Colonic mucosa (tissue), 4 donors: Measurements from ENCODE around the gene ZCCHC7. TPM values are rescaled to one million over a fixed set of nuclear protein-coding genes. Genes with fewer than 3 reads are reported as not detected.

ENCODE experiments used
- DNase-seq: peaks from one replicate; pipeline ENCODE4 v3.0.0-alpha.2; 2020
- H3K27ac ChIP-seq: fragments of 200-600 bp; one replicate; pipeline ENCODE4 v1.8.0; 2021
- H3K27me3 ChIP-seq: fragments of 200-600 bp; one replicate; pipeline ENCODE4 v1.8.0; 2021
- H3K36me3 ChIP-seq: fragments of 200-600 bp; one replicate; pipeline ENCODE4 v1.8.0; 2021
- H3K4me1 ChIP-seq: fragments of 200-600 bp; one replicate; pipeline ENCODE4 v1.8.0; 2021; ENCODE audit warnings: mild to moderate bottlenecking
- H3K4me3 ChIP-seq: fragments of 200-600 bp; one replicate; pipeline ENCODE4 v1.8.0; 2021
- H3K9ac ChIP-seq, 2 donors: one replicate each; pipeline ENCODE4 v1.7.0; 2013; ENCODE audit warnings: control low read depth in 2 of 2, low read depth in 2 of 2, low read length in 2 of 2
- H3K9me3 ChIP-seq: fragments of 200-600 bp; one replicate; pipeline ENCODE4 v1.8.0; 2021
- intact Hi-C: fragments of 100-400 bp; cut with DNase I; formaldehyde crosslinking; loops from one replicate; pipeline ENCODE4 v1.14.1; 2022
- total RNA-seq, 2 donors: library from RNA; stranded (reverse); fragmentation: NEBNext Ultra II Directional in 1 of 2; extraction: Animal tissue kit (Norgen Biotek cat#: 25700) in 1 of 2; gene quantifications; one replicate each; pipeline ENCODE4 v1.2.1, GENCODE V29; 2021
- TF ChIP-seq, protein P1 (sequence below): fragments of 200-600 bp; IDR thresholded peaks from one replicate; pipeline ENCODE4 v1.8.0; 2022; ENCODE audit warnings: antibody characterized with exemption, mild to moderate bottlenecking
- donor health status: healthy.
- donor health status: DM: no; HTN: no; CAD: no.
- donor health status: DM: no; HTN: no; CAD: no.

ZCCHC7 gene
- total RNA-seq, 2 donors from 2014 or later: 14.6 to 15.9 TPM

DNA sequence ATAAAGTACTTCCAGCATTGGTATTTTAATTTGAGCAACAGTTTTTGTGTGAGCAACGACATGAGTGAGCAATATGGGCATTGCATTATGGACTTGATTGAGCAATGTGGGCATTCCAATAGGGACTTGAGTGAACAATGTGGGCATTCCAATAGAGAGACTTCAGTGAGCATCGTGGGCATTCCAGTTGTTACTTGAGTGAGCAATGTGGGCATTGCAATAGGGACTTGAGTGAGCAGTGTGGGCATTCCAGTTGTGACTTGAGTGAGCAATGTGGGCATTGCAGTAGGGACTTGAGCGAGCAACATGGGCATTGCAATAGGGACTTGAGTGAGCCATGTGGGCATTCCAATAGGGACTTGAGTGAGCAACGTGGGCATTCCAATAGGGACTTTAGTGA lies 52.2 kb downstream of the ZCCHC7 start:
- Histone ChIP-seq H3K27me3 (no peaks in the 10 kb centered on the region), H3K4me1 (no peaks in the 10 kb centered on the region), H3K36me3 (no peaks in the 10 kb centered on the region), H3K4me3 (no peak overlapping the region), H3K27ac (no peak overlapping the region), H3K9me3 (no peaks in the 10 kb centered on the region), H3K9ac (no peak overlapping the region)
- DNase-seq: no peak
- intact Hi-C loops: no loop called here
- TF ChIP-seq, protein P1, sequence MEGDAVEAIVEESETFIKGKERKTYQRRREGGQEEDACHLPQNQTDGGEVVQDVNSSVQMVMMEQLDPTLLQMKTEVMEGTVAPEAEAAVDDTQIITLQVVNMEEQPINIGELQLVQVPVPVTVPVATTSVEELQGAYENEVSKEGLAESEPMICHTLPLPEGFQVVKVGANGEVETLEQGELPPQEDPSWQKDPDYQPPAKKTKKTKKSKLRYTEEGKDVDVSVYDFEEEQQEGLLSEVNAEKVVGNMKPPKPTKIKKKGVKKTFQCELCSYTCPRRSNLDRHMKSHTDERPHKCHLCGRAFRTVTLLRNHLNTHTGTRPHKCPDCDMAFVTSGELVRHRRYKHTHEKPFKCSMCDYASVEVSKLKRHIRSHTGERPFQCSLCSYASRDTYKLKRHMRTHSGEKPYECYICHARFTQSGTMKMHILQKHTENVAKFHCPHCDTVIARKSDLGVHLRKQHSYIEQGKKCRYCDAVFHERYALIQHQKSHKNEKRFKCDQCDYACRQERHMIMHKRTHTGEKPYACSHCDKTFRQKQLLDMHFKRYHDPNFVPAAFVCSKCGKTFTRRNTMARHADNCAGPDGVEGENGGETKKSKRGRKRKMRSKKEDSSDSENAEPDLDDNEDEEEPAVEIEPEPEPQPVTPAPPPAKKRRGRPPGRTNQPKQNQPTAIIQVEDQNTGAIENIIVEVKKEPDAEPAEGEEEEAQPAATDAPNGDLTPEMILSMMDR: no peak

DNA sequence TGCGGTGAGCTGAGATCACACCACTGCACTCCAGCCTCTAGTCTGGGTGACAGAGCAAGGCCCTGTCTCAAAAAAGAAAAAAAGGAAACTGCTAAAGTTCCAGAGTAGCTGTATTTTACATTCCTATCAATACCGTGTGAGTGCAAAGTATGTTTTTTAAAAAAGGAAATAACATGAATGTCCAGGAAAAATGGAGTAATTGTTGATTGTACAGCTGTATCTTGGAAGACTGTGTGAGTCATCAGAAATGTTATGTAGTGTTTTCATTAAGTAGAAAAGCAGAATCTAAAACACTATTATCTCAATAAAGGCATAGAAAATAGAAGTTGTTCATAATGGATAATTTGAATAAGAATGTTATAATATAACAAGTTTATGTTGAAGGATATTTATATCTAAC lies 53.9 kb downstream of the ZCCHC7 start:
- H3K4me1 ChIP-seq: no peaks in the 10 kb centered on the region
- no peak overlapping the region for H3K4me3 ChIP-seq
- H3K27ac ChIP-seq: no peak overlapping the region
- no peaks in the 10 kb centered on the region for H3K36me3 ChIP-seq
- H3K9me3 ChIP-seq: no peaks in the 10 kb centered on the region
- H3K9ac ChIP-seq: no peak overlapping the region
- TF ChIP-seq, protein P1: no peak
- no peaks in the 10 kb centered on the region for H3K27me3 ChIP-seq
- DNase-seq: no peak
- intact Hi-C loops: no loop called here

DNA sequence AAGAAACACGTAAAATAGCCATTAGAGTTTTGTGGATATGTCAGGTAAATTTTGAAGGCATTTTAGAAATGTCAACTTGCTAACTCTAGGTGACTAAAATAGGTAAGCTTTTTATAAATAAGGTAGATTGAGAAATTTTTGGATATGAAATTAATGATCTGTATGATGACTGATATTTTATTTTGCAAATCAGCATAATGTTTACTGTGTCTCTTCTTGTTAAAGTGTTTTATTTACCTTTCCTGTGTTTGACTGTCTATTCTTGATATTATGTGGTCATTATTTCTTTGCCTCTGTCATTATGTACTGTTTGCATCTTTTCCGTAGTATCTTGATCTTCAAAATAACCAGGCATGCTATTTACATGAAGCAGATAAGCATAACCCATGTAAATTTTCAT lies 58.4 kb downstream of the ZCCHC7 start:
- H3K4me3 ChIP-seq: no peak overlapping the region
- H3K27ac ChIP-seq: no peak overlapping the region
- H3K9me3 ChIP-seq: no peaks in the 10 kb centered on the region
- TF ChIP-seq, protein P1: no peak
- no peaks in the 10 kb centered on the region for H3K36me3 ChIP-seq
- no peak for DNase-seq
- intact Hi-C loops: no loop called here
- no peaks in the 10 kb centered on the region for H3K27me3 ChIP-seq
- no peak overlapping the region for H3K9ac ChIP-seq
- no peaks in the 10 kb centered on the region for H3K4me1 ChIP-seq

DNA sequence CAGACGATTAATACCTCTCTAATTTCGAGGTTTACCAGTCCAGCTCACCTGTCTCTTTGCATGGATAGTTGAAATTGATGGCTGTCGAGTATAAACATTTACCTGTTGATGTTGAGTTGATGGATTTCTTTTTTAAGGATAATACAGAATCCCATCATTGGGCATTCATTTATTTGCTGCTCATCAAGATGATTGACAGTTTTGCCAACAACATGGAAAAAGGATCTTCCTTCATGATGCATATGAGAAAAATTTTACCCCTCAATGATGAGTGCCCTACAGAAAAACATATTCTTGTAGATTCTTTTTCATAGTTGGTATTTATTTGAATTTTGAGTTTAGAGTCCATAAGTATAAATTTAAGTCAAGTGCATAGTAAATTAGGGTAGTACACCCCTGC lies 59.2 kb downstream of the ZCCHC7 start:
- no peak overlapping the region for H3K4me3 ChIP-seq
- H3K27me3 ChIP-seq: no peaks in the 10 kb centered on the region
- intact Hi-C loops: no loop called here
- H3K9me3 ChIP-seq: no peaks in the 10 kb centered on the region
- H3K36me3 ChIP-seq: no peaks in the 10 kb centered on the region
- no peak overlapping the region for H3K9ac ChIP-seq
- no peak overlapping the region for H3K27ac ChIP-seq
- TF ChIP-seq, protein P1: no peak
- no peak for DNase-seq
- H3K4me1 ChIP-seq: no peaks in the 10 kb centered on the region

DNA sequence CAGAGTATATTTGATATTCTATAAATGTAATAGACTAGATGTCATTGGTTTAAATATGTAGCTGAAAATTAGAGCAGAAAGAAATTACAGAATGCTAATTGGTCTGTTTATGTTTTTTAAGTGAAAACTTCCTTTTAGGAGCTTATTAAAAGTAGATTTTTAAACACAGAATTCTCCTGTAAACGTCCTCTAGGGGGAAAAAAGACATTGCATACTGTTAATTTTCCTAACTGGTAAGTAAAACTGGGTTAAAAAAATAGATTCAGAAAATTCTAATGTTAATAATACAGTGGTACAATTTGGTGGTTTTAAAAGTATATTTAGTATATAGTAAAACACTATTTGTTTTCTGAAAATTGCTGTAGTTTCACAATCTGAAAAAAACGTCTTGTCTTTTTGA lies 59.8 kb downstream of the ZCCHC7 start:
- DNase-seq: no peak
- H3K27ac ChIP-seq: no peak overlapping the region
- no peaks in the 10 kb centered on the region for H3K36me3 ChIP-seq
- H3K4me1 ChIP-seq: no peaks in the 10 kb centered on the region
- intact Hi-C loops: no loop called here
- no peak overlapping the region for H3K9ac ChIP-seq
- TF ChIP-seq, protein P1: no peak
- H3K9me3 ChIP-seq: no peaks in the 10 kb centered on the region
- H3K4me3 ChIP-seq: no peak overlapping the region
- H3K27me3 ChIP-seq: no peaks in the 10 kb centered on the region

DNA sequence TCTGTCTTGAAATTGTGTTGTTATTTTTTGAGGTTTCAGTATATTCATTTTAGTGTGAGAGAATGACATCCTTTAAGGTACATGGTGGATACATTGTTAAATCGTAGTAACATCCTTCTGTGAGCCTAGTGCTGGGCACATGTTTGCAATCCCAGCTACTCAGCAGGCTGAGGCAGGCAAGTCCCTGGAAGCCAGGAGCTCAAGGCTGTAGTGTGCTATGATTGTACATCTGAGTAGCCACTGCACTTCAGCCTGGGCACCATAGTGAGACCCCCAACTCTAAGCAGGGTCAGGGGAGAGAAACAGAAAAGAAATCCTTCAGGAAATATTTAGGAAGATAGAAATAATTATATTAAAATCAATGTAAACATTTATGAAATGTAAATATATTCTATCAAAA lies 62.3 kb downstream of the ZCCHC7 start:
- Histone ChIP-seq H3K9ac (no peak overlapping the region), H3K4me1 (no peaks in the 10 kb centered on the region), H3K27ac (no peak overlapping the region), H3K27me3 (no peaks in the 10 kb centered on the region), H3K4me3 (no peak overlapping the region), H3K9me3 (no peaks in the 10 kb centered on the region), H3K36me3 (no peaks in the 10 kb centered on the region)
- TF ChIP-seq, protein P1: no peak
- intact Hi-C loops: no loop called here
- no peak for DNase-seq
